GM12878 (cell line): ENCODE results near the gene SHC2.

Source experiments
- CREB1 ChIP-seq: IDR thresholded peaks from 2 replicates; pipeline ENCODE4 v1.6.1; 2012; ENCODE audit warnings: low read depth, mild to moderate bottlenecking, inconsistent platforms
- CTCF ChIP-seq, 3 experiments: IDR thresholded peaks in 2 of 3; conservative IDR thresholded peaks in 1 of 3; 2 replicates each; pipeline ENCODE4 v1.5.1; 2011; ENCODE audit warnings: low read depth in 3 of 3, low read length in 3 of 3, mild to moderate bottlenecking in 3 of 3, control low read depth in 2 of 3, moderate library complexity in 2 of 3, inconsistent platforms in 1 of 3, mixed read lengths in 1 of 3; ENCODE audit not compliant: control insufficient read depth in 2 of 3, insufficient read depth in 1 of 3; ENCODE audit errors: extremely low read depth in 1 of 3
- ESRRA ChIP-seq: IDR thresholded peaks from 2 replicates; pipeline ENCODE4 v1.6.1; 2012; ENCODE audit warnings: mild to moderate bottlenecking, low read length, improper control_type of control experiment
- EZH2 ChIP-seq: IDR thresholded peaks from 2 replicates; pipeline ENCODE4 v1.6.1; 2012; ENCODE audit warnings: low read depth, mild to moderate bottlenecking, control low read depth, inconsistent platforms, low read length, borderline replicate concordance; ENCODE audit not compliant: control insufficient read depth
- HDAC2 ChIP-seq: fragments of 200-600 bp; sonication (generic); IDR thresholded peaks from 2 replicates; pipeline ENCODE4 v1.6.1; 2017
- RAD21 ChIP-seq: IDR thresholded peaks from 2 replicates; pipeline ENCODE4 v1.6.1; 2011; ENCODE audit warnings: mild to moderate bottlenecking, low read depth, low read length, moderate library complexity; ENCODE audit not compliant: insufficient read depth
- RAD51 ChIP-seq: fragments of 450-650 bp; IDR thresholded peaks from 2 replicates; pipeline ENCODE4 v1.6.1; 2016; ENCODE audit warnings: moderate library complexity, mild to moderate bottlenecking, inconsistent platforms
- REST ChIP-seq: IDR thresholded peaks from 2 replicates; pipeline ENCODE4 v1.6.1; 2012; ENCODE audit warnings: mild to moderate bottlenecking, low read depth, low read length
- TCF3 ChIP-seq: IDR thresholded peaks from 2 replicates; pipeline ENCODE4 v1.6.1; 2012; ENCODE audit warnings: low read depth, mild to moderate bottlenecking, low read length, borderline replicate concordance; ENCODE audit not compliant: insufficient read depth
- ZBTB40 ChIP-seq: fragments of 450-650 bp; IDR thresholded peaks from 2 replicates; pipeline ENCODE4 v1.6.1; 2016; ENCODE audit warnings: mild to moderate bottlenecking, moderate library complexity, borderline replicate concordance

GRCh38 chr19:422213-422916 lies 38.5 kb downstream of the SHC2 start:
- TF ChIP-seq ESRRA (no peak), RAD51 (no peak), CREB1 (no peak), RAD21 (no peak), ZBTB40 (no peak), EZH2 (no peak), REST (no peak), CTCF (IDR thresholded peaks at IDR 0.05 in 2 of 3, conservative IDR thresholded peaks at IDR 0.05 in 1 of 3; ENCODE audit: control insufficient read depth in 2 of 3, extremely low read depth in 1 of 3, insufficient read depth in 1 of 3, low read depth in 3 of 3, low read length in 3 of 3) (no peak), TCF3 (no peak), HDAC2 (no peak)
